Stomach (tissue), 4 donors: ENCODE measurements around the gene IKBKE.

Source experiments
- CTCF ChIP-seq, 7 experiments: fragments of 450-650 bp in 4 of 7; fragments of 200-600 bp in 3 of 7; sonication (generic) in 3 of 7; IDR thresholded peaks; one replicate each; pipeline ENCODE4 v1.5.1; 2016 to 2019; ENCODE audit warnings: antibody characterized with exemption in 7 of 7, control low read depth in 2 of 7, mild to moderate bottlenecking in 1 of 7
- POLR2A ChIP-seq, 4 donors: fragments of 450-650 bp; IDR thresholded peaks; one replicate each; pipeline ENCODE4 v1.6.1; 2016; ENCODE audit warnings: antibody characterized with exemption in 4 of 4, control low read depth in 2 of 4, mild to moderate bottlenecking in 1 of 4, moderate library complexity in 1 of 4
- POLR2AphosphoS5 ChIP-seq, 3 donors: sonication (generic); formaldehyde crosslinking; IDR thresholded peaks; one replicate each; pipeline ENCODE4 v1.6.1; 2016; ENCODE audit warnings: antibody characterized with exemption in 3 of 3

GRCh38 chr1:206506405-206507283 is 36.4 kb downstream of the IKBKE start:
- TF ChIP-seq POLR2A (IDR thresholded peaks at IDR 0.05) (no peak), CTCF (IDR thresholded peaks at IDR 0.05) (no peak), POLR2AphosphoS5 (IDR thresholded peaks at IDR 0.05) (no peak)
